Anterior cingulate cortex (tissue), 58 donors: ENCODE data around the gene MTHFR.

Experiments
- DNase-seq, 58 donors: peaks; one replicate each; lab custom pipeline; 2025; lab: John Stamatoyannopoulos, UW

MTHFR gene

DNA sequence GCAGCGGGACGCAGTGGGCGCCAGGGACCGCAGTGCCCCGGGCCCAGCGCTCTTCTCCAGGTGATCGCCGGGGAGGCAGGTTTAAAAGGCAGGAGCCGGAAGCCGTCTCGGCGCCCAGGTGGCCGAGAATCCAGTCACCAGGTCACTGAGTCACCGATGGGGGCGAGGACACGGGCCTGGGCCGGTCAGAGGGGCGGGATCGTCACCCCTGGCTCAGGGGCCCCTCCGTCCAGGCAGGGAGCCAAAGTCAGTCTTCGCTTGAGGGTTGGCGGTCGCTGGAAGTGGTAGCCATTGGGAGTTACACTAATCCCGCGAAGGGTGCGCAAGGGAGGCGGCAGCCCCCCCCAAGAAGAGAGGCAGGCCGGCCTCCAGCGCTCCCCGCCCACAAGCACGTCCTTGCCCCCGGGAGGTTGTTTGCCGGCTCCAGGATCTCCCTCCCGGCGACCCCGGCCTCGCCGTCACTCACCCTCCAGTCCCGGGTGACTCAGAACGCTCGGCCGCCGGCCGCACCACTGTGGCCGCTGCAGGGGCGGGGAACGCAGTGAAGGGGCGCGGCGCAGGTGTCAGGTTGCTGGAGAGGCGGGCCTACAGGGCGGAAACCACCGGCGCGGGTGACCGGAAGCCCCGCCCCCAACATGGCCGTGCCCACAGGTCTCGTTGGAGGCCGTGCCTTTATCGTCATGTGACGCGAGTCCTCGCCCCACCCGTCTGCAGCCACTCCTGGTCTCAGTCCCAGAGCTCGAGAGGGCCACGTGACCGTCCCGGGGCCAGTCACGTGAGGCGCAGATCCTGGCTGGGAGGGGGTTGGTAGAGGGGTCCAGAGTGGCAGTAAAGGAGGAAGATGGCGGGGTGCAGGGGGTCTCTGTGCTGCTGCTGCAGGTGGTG is at the start of gene MTHFR, which contains the start of gene CLCN6:
MTHFR (minus strand) TSS at position 543 of the 885 bp plus-strand sequence. CDS start 2,848 bp downstream, outside the sequence.
CLCN6 (plus strand) TSS at position 770 of the 885 bp plus-strand sequence; CDS start at position 842, 72 bp downstream.
- peak; percentile 88 to 99 (median 98) for DNase-seq

DNA sequence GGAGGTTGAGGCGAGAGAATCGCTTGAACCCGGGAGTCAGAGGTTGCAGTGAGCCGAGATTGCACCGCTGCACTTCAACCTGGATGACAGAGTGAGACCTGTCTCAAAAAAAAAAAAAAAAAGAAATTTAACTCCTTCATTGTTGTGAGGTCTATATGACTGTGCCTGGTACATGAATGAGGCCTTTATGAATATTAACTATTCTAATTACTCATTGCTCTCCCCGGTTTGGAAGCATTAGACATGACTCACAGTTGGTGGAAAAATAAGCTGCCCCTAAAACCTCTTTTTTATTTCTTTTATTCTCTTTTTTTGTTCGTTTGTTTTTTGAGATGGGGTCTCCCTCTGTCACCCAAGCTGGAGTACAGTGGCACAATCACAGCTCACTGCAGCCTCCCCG is 49.7 kb upstream of the MTHFR start:
- no peak for DNase-seq

- DNase-seq = no peak
These were observed 48.8 kb upstream of the MTHFR start for GRCh38 chr1:11854519-11854918.

- no peak for DNase-seq
These were observed 45.4 kb upstream of the MTHFR start for GRCh38 chr1:11851180-11851579.

DNA sequence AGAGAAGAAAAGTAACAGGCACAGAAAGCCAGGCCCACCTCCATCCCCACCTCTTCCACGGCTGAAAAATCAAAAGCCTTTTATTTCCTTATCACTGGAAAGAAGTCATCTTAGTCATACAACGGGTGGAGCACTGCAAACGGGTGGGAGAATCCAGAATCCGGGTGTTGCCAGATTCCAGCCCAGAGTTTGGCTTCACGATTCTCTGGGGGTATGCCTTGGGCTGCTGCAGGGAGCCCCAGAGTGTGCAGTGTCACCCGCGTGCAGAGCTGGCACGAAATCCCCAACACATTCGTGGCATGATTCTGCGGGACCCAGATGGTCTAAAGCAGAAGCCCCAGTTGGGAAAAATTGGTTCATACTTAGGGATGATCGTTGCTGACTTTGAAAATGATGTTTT is 44.4 kb upstream of the MTHFR start:
- DNase-seq = no peak

DNA sequence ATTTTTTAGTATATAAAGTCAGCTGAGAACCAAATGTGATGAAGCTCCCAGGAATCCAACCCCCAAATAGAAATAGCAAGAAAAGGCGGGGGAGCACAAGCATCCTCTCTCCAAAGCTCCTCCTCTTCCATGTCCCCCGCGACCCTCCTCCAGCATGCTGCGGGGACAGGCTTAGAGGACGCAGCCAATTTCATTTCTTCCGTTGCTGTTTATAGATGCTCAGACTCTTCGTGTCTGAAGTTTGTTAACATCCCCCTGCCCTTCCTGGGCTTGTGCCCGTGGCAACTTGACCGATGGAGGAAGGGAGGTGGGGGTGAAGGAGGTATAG is 42.6 kb upstream of the MTHFR start:
- DNase-seq = no peak

- peak in 11 of 58 donors; percentile 9 to 27 (median 20) for DNase-seq
These were observed 42.1 kb upstream of the MTHFR start, which contains the start of gene NPPA for GRCh38 chr1:11847667-11848372. Gene NPPA, minus strand, starts transcription at chr1:11847783. Its CDS starts 99 bp downstream, at chr1:11847684.

DNA sequence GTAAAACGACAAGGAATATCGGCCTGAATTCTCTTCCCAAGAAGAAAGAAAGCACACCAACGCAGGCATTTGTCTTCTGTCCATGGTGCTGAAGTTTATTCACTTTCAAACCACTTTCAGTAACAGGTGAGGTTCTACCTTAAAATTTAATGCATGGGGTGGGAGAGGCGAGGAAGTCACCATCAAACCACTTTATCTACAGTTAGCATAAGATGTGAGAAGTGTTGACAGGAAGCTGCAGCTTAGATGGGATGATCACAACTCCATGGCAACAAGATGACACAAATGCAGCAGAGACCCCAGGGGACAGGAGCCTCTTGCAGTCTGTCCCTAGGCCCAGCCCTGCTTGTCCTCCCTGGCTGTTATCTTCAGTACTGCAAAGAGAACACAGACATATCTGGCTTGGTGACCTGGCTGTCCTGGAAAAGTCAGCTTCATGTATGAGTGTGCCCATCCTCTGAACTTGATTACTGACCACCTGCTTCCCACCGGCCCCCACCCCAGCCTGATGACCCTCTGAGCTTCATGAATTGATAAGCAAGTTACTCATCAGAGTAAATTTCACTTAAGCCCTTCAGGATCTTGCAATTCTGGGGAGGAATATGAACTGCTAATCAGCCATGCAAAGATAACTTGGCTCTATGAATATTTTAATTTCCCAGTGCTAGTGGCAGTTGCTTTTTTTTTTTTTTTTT is 40.0 kb upstream of the MTHFR start:
- no peak for DNase-seq

GRCh38 chr1:11842154-11843041 is 36.6 kb upstream of the MTHFR start:
- DNase-seq = peak in 4 of 58 donors; percentile 2 to 16 (median 5)

DNA sequence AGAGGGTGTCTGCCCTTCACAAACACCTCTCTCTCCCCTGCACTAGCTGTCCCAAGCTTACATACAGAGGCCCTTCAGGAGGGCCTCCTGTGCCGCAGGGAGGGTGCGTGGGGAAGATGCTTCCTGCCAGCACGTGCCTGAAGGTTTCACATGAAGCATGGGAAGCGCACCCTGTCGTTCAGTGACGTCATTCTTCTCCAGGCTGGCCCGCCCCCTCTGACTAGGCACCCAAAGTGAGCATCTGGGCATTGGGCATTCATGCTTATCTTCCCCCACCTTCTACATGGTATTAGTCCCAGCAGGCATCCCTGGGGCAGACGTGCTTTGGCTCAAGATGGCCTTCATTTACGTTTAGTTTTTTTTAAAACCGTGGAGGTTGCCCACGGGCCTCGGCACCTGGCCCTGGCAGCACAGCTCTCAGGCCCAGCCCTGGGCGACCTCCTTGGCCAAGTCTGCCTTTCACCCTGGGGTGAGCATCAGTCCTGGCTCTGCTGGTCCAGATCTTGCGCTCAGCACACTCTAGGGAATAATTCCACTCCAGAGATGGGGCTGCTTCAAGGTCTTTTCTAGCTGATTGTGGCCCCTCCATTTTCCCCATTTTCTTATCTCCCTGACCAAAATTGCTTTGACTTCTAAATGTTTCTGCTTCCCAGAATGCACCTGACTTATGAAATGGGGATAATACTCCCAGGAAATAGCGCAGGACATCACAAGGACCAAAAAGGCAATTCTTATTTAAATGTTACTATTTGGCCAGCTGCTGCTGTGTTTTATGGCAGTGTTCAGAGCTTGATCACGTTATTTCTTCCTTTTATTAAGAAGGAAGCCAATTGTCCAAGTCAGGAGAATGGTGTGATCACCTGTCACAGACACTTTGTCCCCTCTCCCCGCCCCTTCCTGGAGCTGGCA is 35.7 kb upstream of the MTHFR start:
- DNase-seq = peak in 1 of 58 donors; percentile 12

DNA sequence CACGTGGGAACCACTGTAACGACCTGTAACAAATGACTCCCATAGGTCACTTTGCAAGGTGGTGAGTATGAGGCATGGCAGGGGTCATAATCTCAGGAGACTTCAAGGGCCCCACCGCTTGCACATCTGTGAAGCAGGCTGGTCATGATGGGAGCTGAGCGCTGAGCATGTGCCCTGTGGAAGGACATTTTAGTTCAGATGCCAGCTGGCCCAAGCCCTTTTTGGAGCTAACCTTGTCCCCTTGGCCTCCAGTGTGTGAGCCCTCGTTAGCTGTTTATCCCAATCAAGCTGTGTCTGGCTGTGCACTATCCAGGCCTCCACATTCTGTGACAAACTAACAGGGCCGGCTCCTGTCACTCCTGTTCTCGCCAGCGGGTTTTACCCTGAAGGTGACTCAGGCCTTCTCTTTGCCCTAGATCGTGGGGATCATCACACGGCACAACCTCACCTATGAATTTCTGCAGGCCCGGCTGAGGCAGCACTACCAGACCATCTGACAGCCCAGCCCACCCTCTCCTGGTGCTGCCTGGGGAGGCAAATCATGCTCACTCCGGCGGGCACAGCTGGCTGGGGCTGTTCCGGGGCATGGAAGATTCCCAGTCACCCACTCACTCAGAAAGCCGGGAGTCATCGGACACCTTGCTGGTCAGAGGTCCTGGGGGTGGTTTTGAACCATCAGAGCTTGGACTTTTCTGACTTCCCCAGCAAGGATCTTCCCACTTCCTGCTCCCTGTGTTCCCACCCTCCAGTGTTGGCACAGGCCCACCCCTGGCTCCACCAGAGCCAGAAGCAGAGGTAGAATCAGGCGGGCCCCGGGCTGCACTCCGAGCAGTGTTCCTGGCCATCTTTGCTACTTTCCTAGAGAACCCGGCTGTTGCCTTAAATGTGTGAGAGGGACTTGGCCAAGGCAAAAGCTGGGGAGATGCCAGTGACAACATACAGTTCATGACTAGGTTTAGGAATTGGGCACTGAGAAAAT is 34.3 kb upstream of the MTHFR start:
- no peak for DNase-seq

- DNase-seq = peak in 55 of 58 donors; percentile 3 to 75 (median 48)
These were observed 32.8 kb upstream of the MTHFR start for GRCh38 chr1:11838349-11839272.

GRCh38 chr1:11837767-11838348 is 32.1 kb upstream of the MTHFR start:
- no peak for DNase-seq

DNA sequence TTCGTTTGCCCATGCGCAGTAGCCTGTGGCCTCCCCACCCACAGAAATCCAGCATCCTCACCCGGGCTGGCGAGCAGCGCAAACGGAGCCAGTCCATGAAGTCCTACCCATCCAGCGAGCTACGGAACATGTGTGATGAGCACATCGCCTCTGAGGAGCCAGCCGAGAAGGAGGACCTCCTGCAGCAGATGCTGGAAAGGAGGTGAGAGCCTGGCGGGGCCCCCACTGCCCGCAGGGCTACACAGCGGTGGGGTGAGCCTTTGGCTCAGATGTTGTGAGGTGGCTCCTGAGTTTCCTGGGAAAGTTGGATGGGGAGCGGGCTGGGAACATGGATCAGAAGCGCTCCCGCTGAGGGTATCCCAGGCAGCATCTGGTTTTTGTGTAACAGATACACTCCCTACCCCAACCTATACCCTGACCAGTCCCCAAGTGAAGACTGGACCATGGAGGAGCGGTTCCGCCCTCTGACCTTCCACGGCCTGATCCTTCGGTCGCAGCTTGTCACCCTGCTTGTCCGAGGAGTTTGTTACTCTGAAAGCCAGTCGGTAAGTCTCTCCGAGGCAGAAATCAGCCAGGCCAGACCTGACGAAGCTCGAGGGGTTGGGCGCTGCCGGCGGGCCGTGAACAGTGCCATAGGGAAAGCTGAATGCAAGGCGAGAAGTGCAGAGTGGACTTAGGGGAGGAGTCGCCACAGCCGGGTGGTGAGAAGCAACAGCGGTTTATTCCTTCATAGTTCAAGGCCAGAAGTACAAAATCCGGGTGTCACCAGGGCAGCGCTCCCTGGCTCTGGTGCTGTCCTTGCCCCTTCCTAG is 31.4 kb upstream of the MTHFR start:
- no peak for DNase-seq
